ENCODE measurements around the gene CD55. TPM values are rescaled to one million over a fixed set of nuclear protein-coding genes. Genes with fewer than 3 reads are reported as not detected.

The CD55 gene
- total RNA-seq, 2 experiments from 2014 or later: 56.8 to 92.7 TPM

DNA sequence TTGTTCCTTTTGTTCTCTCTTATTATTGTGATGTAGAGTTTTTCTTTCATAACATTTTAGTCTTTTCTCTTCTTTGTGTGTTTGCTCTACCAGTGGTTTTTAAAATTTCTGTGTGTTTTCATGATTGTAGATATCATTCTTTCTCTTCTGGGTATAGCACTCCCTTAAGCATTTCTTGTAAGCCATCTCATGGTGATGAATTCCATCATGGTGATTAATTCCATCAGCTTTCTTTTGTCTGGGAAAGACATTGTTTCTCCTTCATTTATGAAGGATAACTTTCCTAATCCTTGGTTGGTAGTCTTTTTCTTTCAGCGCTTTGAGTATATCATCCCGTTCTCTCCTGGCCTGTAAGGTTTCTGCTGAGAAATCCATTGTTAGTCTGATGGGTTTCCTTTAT is 22.7 kb downstream of the CD55 start:
- Mint-ChIP-seq H3K27ac (peak overlapping the region; percentile 55), H3K36me3 (ENCODE audit: low read depth) (peaks cover 93% of the 10 kb centered on the region), H3K9me3 (ENCODE audit: low read depth) (peaks cover 4% of the 10 kb centered on the region), H3K4me1 (peaks cover 66% of the 10 kb centered on the region), H3K27me3 (no peaks in the 10 kb centered on the region), H3K4me3 (no peak overlapping the region)
- intact Hi-C loops (cut with DNase I, micrococcal nuclease): no loop called here
- no peak for DNase-seq
- ATAC-seq: no peak
- ChIA-PET POLR2A (no interaction called here), CTCF (interaction anchor here (1.5 kb wide), 1 partner anchor 18 kb away, joined by 4 read pairs; no protein-coding TSS in a partner anchor)

- H3K4me3 Mint-ChIP-seq: no peak overlapping the region
- ChIA-PET POLR2A (no interaction called here), CTCF (interaction anchor here (0.7 kb wide), 1 partner anchor 262 kb away, joined by 4 read pairs; no protein-coding TSS in a partner anchor)
- H3K27ac Mint-ChIP-seq: peak overlapping the region; percentile 24
- intact Hi-C loops (cut with DNase I, micrococcal nuclease): no loop called here
- no peaks in the 10 kb centered on the region for H3K27me3 Mint-ChIP-seq
- H3K9me3 Mint-ChIP-seq (ENCODE audit: low read depth): peaks cover 4% of the 10 kb centered on the region
- no peak for ATAC-seq
- peaks cover 74% of the 10 kb centered on the region for H3K4me1 Mint-ChIP-seq
- peaks cover 94% of the 10 kb centered on the region for H3K36me3 Mint-ChIP-seq (ENCODE audit: low read depth)
- DNase-seq: no peak
These were observed 24.4 kb downstream of the CD55 start for GRCh38 chr1:207345644-207346477.

- DNase-seq: no peak
- Mint-ChIP-seq H3K4me3 (no peak overlapping the region), H3K9me3 (ENCODE audit: low read depth) (peaks cover 4% of the 10 kb centered on the region), H3K4me1 (peaks cover 72% of the 10 kb centered on the region), H3K27ac (no peak overlapping the region), H3K36me3 (ENCODE audit: low read depth) (peaks cover 93% of the 10 kb centered on the region), H3K27me3 (no peaks in the 10 kb centered on the region)
- ATAC-seq: no peak
- intact Hi-C loops (cut with DNase I, micrococcal nuclease): no loop called here
- ChIA-PET POLR2A (no interaction called here), CTCF (no interaction called here)
These were observed 25.0 kb downstream of the CD55 start for GRCh38 chr1:207346513-207346912.

GRCh38 chr1:207349979-207350378 is 28.5 kb downstream of the CD55 start:
- Mint-ChIP-seq H3K27ac (no peak overlapping the region), H3K9me3 (ENCODE audit: low read depth) (peaks cover 4% of the 10 kb centered on the region), H3K4me3 (no peak overlapping the region), H3K36me3 (ENCODE audit: low read depth) (peaks cover 78% of the 10 kb centered on the region), H3K27me3 (no peaks in the 10 kb centered on the region), H3K4me1 (peaks cover 48% of the 10 kb centered on the region)
- CTCF ChIA-PET: no interaction called here
- intact Hi-C loops (cut with DNase I, micrococcal nuclease): no loop called here
- DNase-seq (no peak), ATAC-seq (no peak)
- POLR2A ChIA-PET: no interaction called here

- intact Hi-C loops (cut with DNase I, micrococcal nuclease): no loop called here
- DNase-seq: no peak
- POLR2A ChIA-PET: no interaction called here
- Mint-ChIP-seq H3K9me3 (ENCODE audit: low read depth) (peaks cover 4% of the 10 kb centered on the region), H3K27me3 (no peaks in the 10 kb centered on the region), H3K4me3 (no peak overlapping the region), H3K4me1 (peaks cover 42% of the 10 kb centered on the region), H3K27ac (no peak overlapping the region), H3K36me3 (ENCODE audit: low read depth) (peaks cover 62% of the 10 kb centered on the region)
- no peak for ATAC-seq
- CTCF ChIA-PET: interaction anchor here (0.9 kb wide), 1 partner anchor 11 kb away, joined by 3 read pairs; no protein-coding TSS in a partner anchor
These were observed 31.1 kb downstream of the CD55 start for GRCh38 chr1:207352554-207352953.

DNA sequence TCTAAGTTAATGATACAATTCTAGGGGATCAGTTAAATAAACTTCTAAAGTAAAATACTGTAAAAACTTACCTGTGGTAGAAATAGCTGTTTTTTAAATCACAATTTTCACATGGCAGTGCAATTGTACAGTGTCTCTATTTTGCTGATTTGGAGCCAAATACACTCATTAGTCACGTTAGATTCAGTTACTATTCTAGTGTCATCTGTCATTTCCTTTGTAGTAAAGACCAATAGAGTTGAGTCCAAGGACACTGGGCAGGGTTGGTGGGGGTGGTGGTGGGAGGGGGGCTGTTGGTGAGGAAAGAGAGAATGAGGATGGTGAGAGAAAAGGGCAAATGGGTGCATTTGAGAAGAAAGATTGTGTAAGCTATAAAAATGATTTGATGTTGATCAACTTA is 33.6 kb downstream of the CD55 start:
- Mint-ChIP-seq H3K4me1 (peaks cover 37% of the 10 kb centered on the region), H3K27me3 (no peaks in the 10 kb centered on the region), H3K36me3 (ENCODE audit: low read depth) (peaks cover 46% of the 10 kb centered on the region), H3K9me3 (ENCODE audit: low read depth) (no peaks in the 10 kb centered on the region), H3K27ac (no peak overlapping the region), H3K4me3 (no peak overlapping the region)
- POLR2A ChIA-PET: no interaction called here
- intact Hi-C loops (cut with DNase I, micrococcal nuclease): no loop called here
- no peak for DNase-seq
- CTCF ChIA-PET: no interaction called here
- no peak for ATAC-seq

DNA sequence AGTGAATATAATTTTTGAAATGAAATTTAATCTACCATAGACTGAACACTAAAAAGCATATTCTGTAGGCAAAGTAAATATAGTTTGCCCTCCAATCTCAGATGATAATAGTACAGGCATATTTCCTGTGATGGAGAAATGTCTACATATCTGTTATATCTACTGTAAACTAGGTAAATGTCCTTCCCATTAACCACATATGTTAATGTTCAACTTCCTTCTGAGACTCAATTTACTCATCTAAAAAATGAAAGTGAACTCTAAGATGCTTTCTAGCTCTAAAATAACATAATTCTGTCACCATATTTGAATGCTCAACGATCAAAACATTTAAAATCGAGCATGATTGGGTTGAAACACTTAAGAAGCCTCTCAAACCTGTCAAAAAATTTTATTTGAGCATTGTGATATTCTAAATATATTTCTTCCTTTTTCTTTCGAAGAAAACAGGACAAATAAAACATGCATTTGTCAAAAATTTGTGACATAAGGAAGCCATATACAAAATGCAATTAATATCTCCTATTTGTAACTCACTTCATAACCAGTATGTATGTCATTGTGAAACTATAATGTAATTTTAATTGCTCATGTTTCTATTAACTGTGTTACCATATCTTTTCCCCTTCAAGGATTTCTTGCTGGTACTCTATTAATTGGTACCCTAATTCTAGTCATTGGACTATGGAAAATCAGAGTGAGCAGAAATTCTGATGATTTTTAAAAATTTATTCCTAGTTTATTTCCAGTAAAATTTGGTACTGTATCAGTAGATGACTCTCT is 34.2 kb downstream of the CD55 start:
- H3K9me3 Mint-ChIP-seq (ENCODE audit: low read depth): no peaks in the 10 kb centered on the region
- ChIA-PET POLR2A (no interaction called here), CTCF (interaction anchor here (0.6 kb wide), 1 partner anchor 860 kb away, joined by 3 read pairs; no protein-coding TSS in a partner anchor)
- H3K4me1 Mint-ChIP-seq: peaks cover 30% of the 10 kb centered on the region
- no peak overlapping the region for H3K4me3 Mint-ChIP-seq
- ATAC-seq: no peak
- H3K36me3 Mint-ChIP-seq (ENCODE audit: low read depth): peaks cover 40% of the 10 kb centered on the region
- H3K27ac Mint-ChIP-seq: no peak overlapping the region
- H3K27me3 Mint-ChIP-seq: no peaks in the 10 kb centered on the region
- no peak for DNase-seq
- intact Hi-C loops (cut with DNase I, micrococcal nuclease): no loop called here

DNA sequence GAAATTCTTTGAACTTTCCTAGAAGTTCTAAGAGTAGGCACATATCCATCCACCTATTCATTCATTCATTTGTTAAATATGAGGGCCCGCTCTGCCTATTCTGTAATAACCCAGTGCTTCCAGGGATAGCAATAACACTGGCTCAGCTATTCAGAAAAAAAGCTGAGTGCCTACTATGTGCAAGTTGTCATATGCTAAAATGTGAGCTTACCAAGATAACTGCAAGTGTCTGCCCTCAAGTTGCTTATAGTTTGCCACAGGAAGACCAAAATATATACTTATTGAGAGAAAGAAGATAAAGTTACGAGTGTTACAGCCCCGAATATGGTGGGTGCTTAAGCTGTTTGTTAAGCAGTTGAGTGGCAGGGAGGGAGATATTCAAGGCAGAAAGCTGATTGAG is 39.6 kb downstream of the CD55 start:
- H3K27ac Mint-ChIP-seq: no peak overlapping the region
- peaks cover 17% of the 10 kb centered on the region for H3K36me3 Mint-ChIP-seq (ENCODE audit: low read depth)
- no peak for ATAC-seq
- H3K4me1 Mint-ChIP-seq: peaks cover 5% of the 10 kb centered on the region
- DNase-seq: no peak
- ChIA-PET POLR2A (no interaction called here), CTCF (interaction anchor here (0.6 to 3.4 kb wide), 3 partner anchors 20 to 730 kb away, joined by 3 to 23 read pairs (median 3); no protein-coding TSS in a partner anchor)
- intact Hi-C loops (cut with DNase I, micrococcal nuclease): no loop called here
- H3K9me3 Mint-ChIP-seq (ENCODE audit: low read depth): no peaks in the 10 kb centered on the region
- H3K4me3 Mint-ChIP-seq: no peak overlapping the region
- H3K27me3 Mint-ChIP-seq: no peaks in the 10 kb centered on the region

GRCh38 chr1:207361889-207362288 is 40.4 kb downstream of the CD55 start:
- Mint-ChIP-seq H3K27me3 (no peaks in the 10 kb centered on the region), H3K4me3 (no peak overlapping the region), H3K4me1 (peaks cover 2% of the 10 kb centered on the region), H3K36me3 (ENCODE audit: low read depth) (peaks cover 18% of the 10 kb centered on the region), H3K9me3 (ENCODE audit: low read depth) (no peaks in the 10 kb centered on the region), H3K27ac (no peak overlapping the region)
- CTCF ChIA-PET: interaction anchor here (1.2 to 3.4 kb wide), 2 partner anchors 18 to 26 kb away, joined by 4 to 23 read pairs; no protein-coding TSS in a partner anchor
- DNase-seq (no peak), ATAC-seq (no peak)
- intact Hi-C loops (cut with DNase I, micrococcal nuclease): loop anchor here (2.0 kb wide), 2 partner anchors 51 to 461 kb away; no protein-coding TSS in a partner anchor
- POLR2A ChIA-PET: interaction anchor here (0.6 to 2.0 kb wide), 3 partner anchors 25 to 41 kb away, joined by 3 to 17 read pairs (median 11); partner anchors contain the start of gene CD55

DNA sequence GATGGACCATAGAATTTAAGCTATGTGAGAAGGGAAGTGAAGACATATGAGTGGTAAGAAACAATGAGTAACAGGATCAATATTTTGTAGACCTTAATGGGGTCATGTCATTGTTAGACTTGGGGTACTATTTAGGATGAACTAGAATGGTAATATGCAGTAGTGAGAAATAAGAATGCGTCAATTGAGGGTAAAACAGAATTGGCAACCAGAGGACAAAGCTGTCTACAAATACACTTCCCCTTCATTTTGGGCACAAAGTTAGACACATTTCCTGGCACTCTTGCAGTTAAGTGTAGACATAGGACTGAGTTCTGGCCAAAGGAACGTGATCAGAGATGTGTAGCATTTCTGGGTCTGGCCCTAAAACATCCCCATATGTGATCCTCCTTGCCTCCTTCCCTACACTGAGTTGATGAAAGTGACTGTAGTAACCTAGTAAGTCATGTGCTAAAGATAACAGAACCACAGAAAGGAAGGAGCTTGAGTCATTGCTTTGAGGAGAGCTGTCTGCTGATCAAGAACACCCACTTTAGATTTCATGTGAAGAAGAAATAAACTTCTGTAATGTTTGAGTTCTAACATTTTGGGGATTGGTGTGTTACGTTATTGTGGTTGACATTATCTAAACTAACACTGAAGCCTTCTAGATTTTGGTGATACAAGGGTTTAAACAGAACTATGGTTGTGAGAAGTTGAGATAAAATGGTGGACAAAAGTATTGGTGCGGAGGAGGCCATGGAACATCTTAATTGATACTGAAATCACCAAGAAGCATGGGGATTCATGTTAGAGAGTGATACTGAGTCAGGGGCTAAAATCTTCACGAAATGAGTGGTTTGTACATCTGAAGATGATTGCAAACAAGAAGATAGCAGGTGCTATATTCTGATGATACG is 41.7 kb downstream of the CD55 start:
- ChIA-PET POLR2A (interaction anchor here (0.6 to 2.0 kb wide), 6 partner anchors 12 to 49 kb away, joined by 3 to 17 read pairs (median 4); partner anchors contain the start of gene CD55), CTCF (interaction anchor here (0.7 to 3.4 kb wide), 6 partner anchors 11 to 136 kb away, joined by 3 to 23 read pairs (median 3); no protein-coding TSS in a partner anchor)
- no peaks in the 10 kb centered on the region for H3K9me3 Mint-ChIP-seq (ENCODE audit: low read depth)
- H3K27me3 Mint-ChIP-seq: no peaks in the 10 kb centered on the region
- peaks cover 2% of the 10 kb centered on the region for H3K4me1 Mint-ChIP-seq
- peaks cover 20% of the 10 kb centered on the region for H3K36me3 Mint-ChIP-seq (ENCODE audit: low read depth)
- DNase-seq (peak; percentile 37), ATAC-seq (peak; percentile 89)
- intact Hi-C loops (cut with DNase I, micrococcal nuclease): loop anchor here (1.0 to 2.0 kb wide), 9 partner anchors 27 to 463 kb away; partner anchors contain the start of gene CD55 (in 2 of the 2)
- no peak overlapping the region for H3K27ac Mint-ChIP-seq
- H3K4me3 Mint-ChIP-seq: no peak overlapping the region
